ENCODE measurements around the gene ZC3HAV1. TPM values are rescaled to one million over a fixed set of nuclear protein-coding genes. Genes with fewer than 3 reads are reported as not detected.

ZC3HAV1 gene
- total RNA-seq, 6 donors from 2014 or later = 30.2 to 47.6 (median 33.5) TPM

- peaks cover 13 to 25% (median 15%) of the 10 kb centered on the region in 4 donors for H3K4me1 ChIP-seq
- no peak overlapping the region for H3K4me3 ChIP-seq
- no peak for ATAC-seq (ENCODE audit: low FRiP score in 2 of 2)
- no peaks in the 10 kb centered on the region for H3K36me3 ChIP-seq
- TF ChIP-seq, protein P1, sequence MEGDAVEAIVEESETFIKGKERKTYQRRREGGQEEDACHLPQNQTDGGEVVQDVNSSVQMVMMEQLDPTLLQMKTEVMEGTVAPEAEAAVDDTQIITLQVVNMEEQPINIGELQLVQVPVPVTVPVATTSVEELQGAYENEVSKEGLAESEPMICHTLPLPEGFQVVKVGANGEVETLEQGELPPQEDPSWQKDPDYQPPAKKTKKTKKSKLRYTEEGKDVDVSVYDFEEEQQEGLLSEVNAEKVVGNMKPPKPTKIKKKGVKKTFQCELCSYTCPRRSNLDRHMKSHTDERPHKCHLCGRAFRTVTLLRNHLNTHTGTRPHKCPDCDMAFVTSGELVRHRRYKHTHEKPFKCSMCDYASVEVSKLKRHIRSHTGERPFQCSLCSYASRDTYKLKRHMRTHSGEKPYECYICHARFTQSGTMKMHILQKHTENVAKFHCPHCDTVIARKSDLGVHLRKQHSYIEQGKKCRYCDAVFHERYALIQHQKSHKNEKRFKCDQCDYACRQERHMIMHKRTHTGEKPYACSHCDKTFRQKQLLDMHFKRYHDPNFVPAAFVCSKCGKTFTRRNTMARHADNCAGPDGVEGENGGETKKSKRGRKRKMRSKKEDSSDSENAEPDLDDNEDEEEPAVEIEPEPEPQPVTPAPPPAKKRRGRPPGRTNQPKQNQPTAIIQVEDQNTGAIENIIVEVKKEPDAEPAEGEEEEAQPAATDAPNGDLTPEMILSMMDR (IDR thresholded peaks at IDR 0.05) = no peak
- TF ChIP-seq POLR2A (IDR thresholded peaks at IDR 0.05) (no peak), EP300 (IDR thresholded peaks at IDR 0.05) (no peak), POLR2AphosphoS5 (IDR thresholded peaks at IDR 0.05) (no peak)
- no peaks in the 10 kb centered on the region for H3K27me3 ChIP-seq
- H3K9me3 ChIP-seq = no peaks in the 10 kb centered on the region
- DNase-seq = no peak
- 75 to 79% methylated on average over 3 of the region's 3 CpGs for WGBS, 2 donors
- no peak overlapping the region for H3K27ac ChIP-seq
Measured at GRCh38 chr7:139036901-139037300, 72.6 kb downstream of the ZC3HAV1 start.

- H3K9me3 ChIP-seq = no peaks in the 10 kb centered on the region
- DNase-seq (peak; percentile 31 to 92), ATAC-seq (ENCODE audit: low FRiP score in 2 of 2) (peak; percentile 72 to 95)
- H3K27ac ChIP-seq = peak within 1 kb of the TSS; percentile 60 to 82 (median 70)
- H3K36me3 ChIP-seq = no peaks in the 10 kb centered on the region
- peaks cover 13 to 25% (median 15%) of the 10 kb centered on the region in 4 donors for H3K4me1 ChIP-seq
- H3K27me3 ChIP-seq = no peaks in the 10 kb centered on the region
- WGBS, 2 donors = 1 to 7% methylated on average over 18 to 49 of the region's 82 CpGs
- peak within 1 kb of the TSS; percentile 78 to 96 (median 89) for H3K4me3 ChIP-seq
- TF ChIP-seq POLR2A (IDR thresholded peaks at IDR 0.05) (peak in 1 of 4 donors; percentile 30), POLR2AphosphoS5 (IDR thresholded peaks at IDR 0.05) (peak in 1 of 2 donors; percentile 37), EP300 (IDR thresholded peaks at IDR 0.05) (no peak)
- TF ChIP-seq, protein P1 (IDR thresholded peaks at IDR 0.05) = no peak
Measured at GRCh38 chr7:139035586-139036353, 73.8 kb downstream of the ZC3HAV1 start, which contains the start of gene ZC3HAV1L. TSS of gene ZC3HAV1L (minus strand) at chr7:139036042. CDS start at chr7:139036017, 25 bp downstream.

DNA sequence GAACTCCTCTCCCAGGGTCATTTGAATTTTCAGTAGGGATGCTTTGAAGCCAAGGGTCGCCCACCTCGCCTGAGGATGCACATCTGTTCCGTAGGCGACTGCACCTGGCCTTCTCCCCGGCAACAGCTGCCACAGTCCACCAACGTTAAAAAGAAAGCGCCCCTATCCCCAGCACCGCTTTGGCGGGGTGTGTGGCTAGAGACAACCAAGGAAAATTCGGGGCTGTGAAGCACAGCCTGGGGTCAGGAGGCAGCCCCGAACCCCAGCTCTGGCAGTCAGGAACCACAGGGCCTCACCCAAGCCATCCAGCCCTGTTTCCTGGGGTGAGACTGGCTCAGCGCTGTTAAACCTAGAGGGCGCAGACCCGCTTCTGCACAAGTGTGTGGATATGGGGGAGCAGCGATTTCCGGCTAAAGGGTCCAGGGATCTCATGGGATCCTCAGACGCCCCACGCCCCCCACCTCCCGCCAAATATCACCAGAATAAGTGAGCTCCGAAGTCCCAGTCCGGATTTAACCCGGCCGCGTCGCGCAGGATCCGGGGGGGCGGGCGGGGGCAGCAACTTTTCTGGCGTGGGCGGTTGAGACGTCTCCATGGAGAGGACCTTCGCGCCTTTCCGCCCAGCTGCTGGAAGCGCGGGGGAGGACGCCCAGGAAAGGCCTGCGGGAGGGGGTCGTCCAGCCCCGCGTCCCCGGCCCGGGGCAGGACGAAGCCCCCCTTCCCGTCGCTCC lies 74.5 kb downstream of the ZC3HAV1 start:
- Histone ChIP-seq H3K36me3 (no peaks in the 10 kb centered on the region), H3K4me1 (peaks cover 13 to 25% (median 15%) of the 10 kb centered on the region in 4 donors), H3K4me3 (peak overlapping the region; percentile 78 to 96 (median 89)), H3K9me3 (no peaks in the 10 kb centered on the region), H3K27ac (peak overlapping the region; percentile 60 to 82 (median 70)), H3K27me3 (no peaks in the 10 kb centered on the region)
- WGBS, 2 donors = 14 to 84% methylated on average over 6 to 41 of the region's 47 CpGs
- no peak for DNase-seq
- peak; percentile 37 to 71 for ATAC-seq (ENCODE audit: low FRiP score in 2 of 2)
- TF ChIP-seq EP300 (IDR thresholded peaks at IDR 0.05) = no peak

GRCh38 chr7:139034336-139034735 lies 75.2 kb downstream of the ZC3HAV1 start:
- DNase-seq (no peak), ATAC-seq (ENCODE audit: low FRiP score in 2 of 2) (no peak)
- Histone ChIP-seq H3K27ac (no peak overlapping the region), H3K36me3 (peaks cover 0 to 5% (median 0%) of the 10 kb centered on the region in 4 donors), H3K9me3 (no peaks in the 10 kb centered on the region), H3K4me3 (peak overlapping the region in 1 of 4 donors; percentile 96), H3K27me3 (no peaks in the 10 kb centered on the region), H3K4me1 (peaks cover 13 to 25% (median 15%) of the 10 kb centered on the region in 4 donors)
- TF ChIP-seq, protein P1 (IDR thresholded peaks at IDR 0.05) = no peak
- TF ChIP-seq POLR2A (IDR thresholded peaks at IDR 0.05) (no peak), POLR2AphosphoS5 (IDR thresholded peaks at IDR 0.05) (no peak), EP300 (IDR thresholded peaks at IDR 0.05) (no peak)
- 95% methylated on average over 5 of the region's 5 CpGs for WGBS, 2 donors

Data from upper lobe of left lung (tissue), 6 donors.